ENCODE measurements around the gene CATSPER3.

Gene CATSPER3

GRCh38 chr5:135024956-135025729, 57.4 kb downstream of the CATSPER3 start:
- Histone ChIP-seq H2AK5ac (ENCODE audit: low read length) (no peak overlapping the region), H3K4me3 (ENCODE audit: low read depth, low read length) (no peak overlapping the region), H2BK5ac (ENCODE audit: low read depth, low read length, poor library complexity) (no peak overlapping the region), H3K4me1 (ENCODE audit: control insufficient read depth in 1 of 2, insufficient read depth in 2 of 2, low read length in 2 of 2) (peaks cover 4% of the 10 kb centered on the region in 2 experiments), H3K27me3 (ENCODE audit: insufficient read depth, low read length) (peaks cover 42% of the 10 kb centered on the region), H3K4ac (ENCODE audit: low read depth, low read length) (no peak overlapping the region), H3K14ac (ENCODE audit: low read length) (no peak overlapping the region), H3K79me2 (ENCODE audit: control insufficient read depth, insufficient read depth, low read length, poor library complexity) (no peaks in the 10 kb centered on the region), H3K79me1 (ENCODE audit: low read length) (no peaks in the 10 kb centered on the region), H4K12ac (ENCODE audit: low read depth, low read length) (no peak overlapping the region), H3K36me3 (ENCODE audit: control insufficient read depth in 1 of 2, insufficient read depth in 2 of 2, low read length in 2 of 2) (no peaks in the 10 kb centered on the region), H2AFZ (ENCODE audit: insufficient read depth, low read length, poor library complexity) (no peak overlapping the region), H3K18ac (ENCODE audit: low read length) (no peak overlapping the region), H3K4me2 (ENCODE audit: low read length) (no peak overlapping the region), H3K23ac (ENCODE audit: low read length) (no peak overlapping the region), H4K91ac (ENCODE audit: low read depth, low read length) (no peak overlapping the region), H3K27ac (ENCODE audit: low read depth, low read length) (no peak overlapping the region), H3K9ac (ENCODE audit: low read length) (no peak overlapping the region), H4K8ac (ENCODE audit: low read depth, low read length) (no peak overlapping the region), H2BK12ac (ENCODE audit: low read length) (no peak overlapping the region), H2BK120ac (ENCODE audit: insufficient read depth, low read length, poor library complexity) (no peak overlapping the region), H3K9me3 (ENCODE audit: insufficient read depth, low read depth, low read length) (peaks cover 9% of the 10 kb centered on the region)
- no CpG with 5 or more reads among the region's 11 CpGs for WGBS (ENCODE audit: extremely low coverage, insufficient coverage, insufficient read length)
- peak in 1 of 2 donors; percentile 8 for DNase-seq

DNA sequence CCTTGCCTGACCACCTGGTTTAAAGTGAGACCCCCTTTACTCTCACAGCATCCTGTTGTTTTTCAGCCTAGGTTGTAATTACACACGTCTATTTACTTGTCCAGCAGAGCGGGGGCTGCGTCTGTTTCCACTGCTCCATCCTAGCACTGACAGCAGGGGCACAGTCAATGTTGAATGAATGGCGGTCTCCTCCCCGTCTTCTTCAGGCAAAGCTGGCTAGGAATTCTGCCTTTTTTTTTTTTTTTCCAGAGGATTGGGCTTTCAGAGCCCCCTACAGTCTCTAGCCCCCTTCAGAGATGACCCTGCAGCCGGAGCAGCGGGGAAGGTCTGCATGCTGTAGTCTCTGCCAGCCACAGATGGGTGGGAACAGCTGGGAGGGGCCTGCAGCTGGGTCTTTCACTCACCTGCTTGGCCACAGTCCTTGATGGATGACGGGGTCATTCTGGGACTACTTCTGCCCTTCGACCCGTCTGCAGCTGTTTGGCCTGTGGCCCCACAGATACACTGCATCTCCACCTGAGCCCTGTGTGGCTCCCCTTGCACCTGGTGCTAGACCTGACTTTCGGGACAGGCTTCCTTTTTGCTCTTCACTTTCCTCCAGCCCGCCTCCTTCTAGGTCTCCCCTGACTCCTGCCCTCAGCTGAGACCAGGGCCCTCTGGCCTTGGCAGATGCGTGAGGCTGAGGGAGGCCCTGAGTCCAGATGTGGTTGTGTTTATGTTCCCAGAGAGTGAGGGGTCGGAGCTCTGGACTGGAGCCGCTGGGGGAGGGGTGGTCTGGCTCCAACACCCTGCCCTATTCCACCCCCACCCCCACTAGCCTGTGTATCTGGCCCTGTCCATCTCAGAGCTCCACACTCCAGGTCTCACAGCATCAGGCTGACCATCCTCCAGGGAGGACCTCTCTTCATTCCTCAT, 58.3 kb downstream of the CATSPER3 start:
- Histone ChIP-seq H2BK120ac (ENCODE audit: insufficient read depth, low read length, poor library complexity) (no peak overlapping the region), H3K4ac (ENCODE audit: low read depth, low read length) (no peak overlapping the region), H4K12ac (ENCODE audit: low read depth, low read length) (no peak overlapping the region), H3K36me3 (ENCODE audit: control insufficient read depth in 1 of 2, insufficient read depth in 2 of 2, low read length in 2 of 2) (no peaks in the 10 kb centered on the region), H3K4me1 (ENCODE audit: control insufficient read depth in 1 of 2, insufficient read depth in 2 of 2, low read length in 2 of 2) (peaks cover 4 to 5% of the 10 kb centered on the region in 2 experiments), H3K27ac (ENCODE audit: low read depth, low read length) (no peak overlapping the region), H3K14ac (ENCODE audit: low read length) (no peak overlapping the region), H3K9ac (ENCODE audit: low read length) (no peak overlapping the region), H4K8ac (ENCODE audit: low read depth, low read length) (no peak overlapping the region), H3K4me2 (ENCODE audit: low read length) (no peak overlapping the region), H3K4me3 (ENCODE audit: low read depth, low read length) (no peak overlapping the region), H3K79me2 (ENCODE audit: control insufficient read depth, insufficient read depth, low read length, poor library complexity) (no peaks in the 10 kb centered on the region), H3K79me1 (ENCODE audit: low read length) (no peaks in the 10 kb centered on the region), H2AK5ac (ENCODE audit: low read length) (no peak overlapping the region), H3K18ac (ENCODE audit: low read length) (no peak overlapping the region), H3K27me3 (ENCODE audit: insufficient read depth, low read length) (peaks cover 51% of the 10 kb centered on the region), H2AFZ (ENCODE audit: insufficient read depth, low read length, poor library complexity) (no peak overlapping the region), H2BK12ac (ENCODE audit: low read length) (no peak overlapping the region), H3K23ac (ENCODE audit: low read length) (no peak overlapping the region), H3K9me3 (ENCODE audit: insufficient read depth, low read depth, low read length) (peaks cover 9% of the 10 kb centered on the region), H4K91ac (ENCODE audit: low read depth, low read length) (no peak overlapping the region), H2BK5ac (ENCODE audit: low read depth, low read length, poor library complexity) (no peak overlapping the region)
- no peak for DNase-seq
- no CpG with 5 or more reads among the region's 15 CpGs for WGBS (ENCODE audit: extremely low coverage, insufficient coverage, insufficient read length)

- Histone ChIP-seq H3K9me3 (ENCODE audit: insufficient read depth, low read depth, low read length) (peaks cover 9% of the 10 kb centered on the region), H3K14ac (ENCODE audit: low read length) (no peak overlapping the region), H2BK5ac (ENCODE audit: low read depth, low read length, poor library complexity) (no peak overlapping the region), H3K9ac (ENCODE audit: low read length) (no peak overlapping the region), H3K23ac (ENCODE audit: low read length) (no peak overlapping the region), H2AK5ac (ENCODE audit: low read length) (no peak overlapping the region), H3K27ac (ENCODE audit: low read depth, low read length) (no peak overlapping the region), H4K8ac (ENCODE audit: low read depth, low read length) (no peak overlapping the region), H3K18ac (ENCODE audit: low read length) (no peak overlapping the region), H3K79me1 (ENCODE audit: low read length) (no peaks in the 10 kb centered on the region), H3K4me2 (ENCODE audit: low read length) (no peak overlapping the region), H2BK12ac (ENCODE audit: low read length) (no peak overlapping the region), H3K27me3 (ENCODE audit: insufficient read depth, low read length) (peaks cover 58% of the 10 kb centered on the region), H3K4ac (ENCODE audit: low read depth, low read length) (no peak overlapping the region), H3K4me3 (ENCODE audit: low read depth, low read length) (no peak overlapping the region), H3K36me3 (ENCODE audit: control insufficient read depth in 1 of 2, insufficient read depth in 2 of 2, low read length in 2 of 2) (no peaks in the 10 kb centered on the region), H2AFZ (ENCODE audit: insufficient read depth, low read length, poor library complexity) (no peak overlapping the region), H4K12ac (ENCODE audit: low read depth, low read length) (no peak overlapping the region), H3K79me2 (ENCODE audit: control insufficient read depth, insufficient read depth, low read length, poor library complexity) (no peaks in the 10 kb centered on the region), H3K4me1 (ENCODE audit: control insufficient read depth in 1 of 2, insufficient read depth in 2 of 2, low read length in 2 of 2) (peaks cover 7 to 8% of the 10 kb centered on the region in 2 experiments), H2BK120ac (ENCODE audit: insufficient read depth, low read length, poor library complexity) (no peak overlapping the region), H4K91ac (ENCODE audit: low read depth, low read length) (no peak overlapping the region)
- WGBS (ENCODE audit: extremely low coverage, insufficient coverage, insufficient read length): no CpG with 5 or more reads among the region's 12 CpGs
- no peak for DNase-seq
These were observed 59.0 kb downstream of the CATSPER3 start for GRCh38 chr5:135026645-135027265.

DNA sequence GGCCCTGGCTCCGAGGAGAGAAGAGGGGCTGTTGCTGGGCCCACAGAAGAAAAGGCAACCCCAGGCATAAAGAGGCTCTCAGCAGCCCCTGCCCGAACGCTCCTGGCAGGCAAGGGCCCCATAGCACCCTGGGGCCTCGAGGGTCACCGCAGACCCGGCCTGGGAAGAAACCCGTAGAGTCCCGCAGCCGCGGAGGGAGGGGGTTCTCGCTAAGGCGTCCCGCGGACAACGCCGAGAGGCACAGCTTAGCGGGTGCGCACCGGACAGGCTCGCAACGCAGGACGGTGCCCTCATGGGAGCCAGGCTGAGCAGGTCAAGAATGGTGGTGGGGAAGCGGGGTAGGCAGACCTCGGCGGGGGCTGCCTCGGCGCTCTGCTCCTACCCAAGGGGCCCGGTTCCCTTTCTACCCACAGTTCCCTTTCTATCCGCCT, 59.6 kb downstream of the CATSPER3 start:
- Histone ChIP-seq H3K14ac (ENCODE audit: low read length) (no peak overlapping the region), H2AK5ac (ENCODE audit: low read length) (no peak overlapping the region), H3K4me3 (ENCODE audit: low read depth, low read length) (no peak overlapping the region), H2BK12ac (ENCODE audit: low read length) (no peak overlapping the region), H3K79me2 (ENCODE audit: control insufficient read depth, insufficient read depth, low read length, poor library complexity) (no peaks in the 10 kb centered on the region), H3K36me3 (ENCODE audit: control insufficient read depth in 1 of 2, insufficient read depth in 2 of 2, low read length in 2 of 2) (no peaks in the 10 kb centered on the region), H3K9ac (ENCODE audit: low read length) (no peak overlapping the region), H3K79me1 (ENCODE audit: low read length) (no peaks in the 10 kb centered on the region), H3K23ac (ENCODE audit: low read length) (no peak overlapping the region), H4K8ac (ENCODE audit: low read depth, low read length) (no peak overlapping the region), H3K4me1 (ENCODE audit: control insufficient read depth in 1 of 2, insufficient read depth in 2 of 2, low read length in 2 of 2) (peaks cover 7 to 8% of the 10 kb centered on the region in 2 experiments), H3K18ac (ENCODE audit: low read length) (no peak overlapping the region), H2BK5ac (ENCODE audit: low read depth, low read length, poor library complexity) (no peak overlapping the region), H3K27ac (ENCODE audit: low read depth, low read length) (no peak overlapping the region), H2BK120ac (ENCODE audit: insufficient read depth, low read length, poor library complexity) (no peak overlapping the region), H3K4ac (ENCODE audit: low read depth, low read length) (no peak overlapping the region), H3K27me3 (ENCODE audit: insufficient read depth, low read length) (peaks cover 62% of the 10 kb centered on the region), H3K4me2 (ENCODE audit: low read length) (no peak overlapping the region), H4K91ac (ENCODE audit: low read depth, low read length) (no peak overlapping the region), H2AFZ (ENCODE audit: insufficient read depth, low read length, poor library complexity) (no peak overlapping the region), H3K9me3 (ENCODE audit: insufficient read depth, low read depth, low read length) (peaks cover 9% of the 10 kb centered on the region), H4K12ac (ENCODE audit: low read depth, low read length) (no peak overlapping the region)
- no CpG with 5 or more reads among the region's 29 CpGs for WGBS (ENCODE audit: extremely low coverage, insufficient coverage, insufficient read length)
- DNase-seq: no peak

All from trophoblast cell (in vitro differentiated cells and primary cell).